GM15510 (cell line): ENCODE measurements around the gene ALDH7A1.

Source experiments
- POLR2A ChIP-seq: IDR thresholded peaks from 3 replicates; pipeline ENCODE4 v1.6.1; 2011; ENCODE audit warnings: borderline replicate concordance; ENCODE audit not compliant: insufficient read length; ENCODE audit errors: extremely low read depth

ALDH7A1 gene

DNA sequence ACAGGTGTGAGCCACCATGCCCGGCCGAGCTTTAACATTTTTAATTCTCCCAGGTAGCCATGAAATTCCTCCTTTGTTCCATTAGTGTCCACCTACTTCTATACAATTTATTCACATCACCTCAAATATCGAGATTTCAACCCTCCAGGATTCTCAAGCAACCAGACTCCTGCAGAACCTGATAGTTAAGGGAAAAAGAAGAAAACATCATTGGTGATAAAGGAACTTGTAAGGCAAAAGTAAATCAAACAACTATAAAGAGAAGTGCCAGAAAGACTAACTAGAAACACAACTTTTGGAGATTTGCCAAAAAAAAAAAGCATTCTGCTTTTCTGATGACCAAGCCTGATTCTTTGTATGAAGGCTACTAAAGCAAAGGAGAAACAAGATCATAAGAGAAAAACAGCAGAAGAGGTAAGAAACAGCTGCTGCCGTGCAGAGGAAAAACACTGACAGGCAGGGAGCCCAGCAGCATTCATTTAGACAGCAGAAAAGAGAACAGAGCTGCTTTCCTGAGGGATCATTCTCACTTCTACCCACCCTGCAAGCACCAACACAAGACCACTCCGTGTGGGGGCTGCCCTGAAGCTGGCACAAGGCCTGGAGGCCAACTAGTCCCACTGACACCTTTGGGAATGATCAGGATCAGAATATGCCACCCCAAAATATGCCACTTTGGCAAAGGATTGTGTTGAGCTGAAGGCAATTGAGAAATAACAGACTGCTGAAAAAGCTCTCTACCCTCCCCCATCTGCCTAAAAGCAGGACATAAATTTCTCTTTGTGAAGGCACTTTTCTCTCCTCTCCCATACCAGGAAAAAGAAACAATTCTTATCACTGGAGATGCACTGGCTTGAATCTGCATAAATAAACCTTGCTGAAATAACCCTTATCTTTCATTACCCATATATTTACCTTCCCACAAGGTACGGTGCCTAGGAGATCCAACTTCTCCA is 75.1 kb downstream of the ALDH7A1 start:
- TF ChIP-seq POLR2A: no peak

DNA sequence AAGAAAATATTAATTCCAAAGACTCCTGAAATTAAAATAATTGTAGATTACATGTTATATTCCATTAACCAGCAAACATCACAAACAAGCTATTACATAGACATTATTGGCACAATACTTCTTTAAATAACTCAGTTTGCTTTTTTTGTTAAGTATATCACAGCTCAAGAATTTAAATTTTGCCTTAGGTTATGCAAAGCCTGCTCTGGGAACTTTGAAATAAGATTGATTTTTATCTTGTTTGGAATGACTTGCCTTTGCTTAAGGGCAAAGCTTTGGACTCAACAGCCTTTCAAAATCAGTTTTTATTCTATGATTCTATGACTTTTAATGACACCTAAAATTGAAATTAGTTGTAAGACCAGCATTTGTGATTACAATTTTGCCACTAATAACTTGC is 78.2 kb downstream of the ALDH7A1 start:
- no peak for TF ChIP-seq POLR2A

DNA sequence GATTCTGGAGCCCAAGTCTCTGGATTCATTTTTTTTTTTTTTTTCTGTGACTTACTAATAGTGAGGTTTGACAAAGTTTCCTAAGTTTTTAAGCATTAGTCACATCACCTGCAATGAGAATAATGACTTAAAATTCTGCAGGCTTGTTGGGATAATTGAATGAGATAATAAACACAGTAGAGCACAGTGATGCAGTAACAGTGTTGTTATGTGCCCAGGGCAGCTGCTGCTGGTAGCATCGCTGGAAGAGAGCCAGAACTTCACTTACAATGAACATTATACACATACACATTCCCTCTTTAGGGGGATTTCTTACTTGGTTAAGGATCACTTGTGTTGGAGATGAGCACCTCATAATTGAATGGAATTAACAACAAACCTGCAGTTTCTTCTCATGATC is 78.9 kb downstream of the ALDH7A1 start:
- TF ChIP-seq POLR2A: no peak

DNA sequence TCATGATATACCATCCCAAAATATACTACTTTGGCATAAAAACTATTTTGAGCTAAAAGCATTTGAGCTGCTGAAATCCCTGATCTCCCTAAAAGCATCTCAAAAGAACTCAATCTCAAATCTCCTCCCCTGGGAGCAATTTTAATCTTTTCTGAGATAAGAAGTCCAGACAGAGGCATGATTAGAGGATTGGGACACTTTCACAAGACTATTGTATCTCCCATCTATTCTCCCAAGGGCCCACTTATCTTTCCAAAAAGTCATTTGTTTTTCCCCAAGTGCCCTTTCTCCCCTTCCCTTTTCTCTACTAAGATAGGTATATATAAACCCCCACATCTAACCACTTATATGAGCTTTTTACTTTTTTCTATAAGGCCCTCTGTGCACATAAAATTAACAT is 79.7 kb downstream of the ALDH7A1 start:
- no peak for TF ChIP-seq POLR2A

DNA sequence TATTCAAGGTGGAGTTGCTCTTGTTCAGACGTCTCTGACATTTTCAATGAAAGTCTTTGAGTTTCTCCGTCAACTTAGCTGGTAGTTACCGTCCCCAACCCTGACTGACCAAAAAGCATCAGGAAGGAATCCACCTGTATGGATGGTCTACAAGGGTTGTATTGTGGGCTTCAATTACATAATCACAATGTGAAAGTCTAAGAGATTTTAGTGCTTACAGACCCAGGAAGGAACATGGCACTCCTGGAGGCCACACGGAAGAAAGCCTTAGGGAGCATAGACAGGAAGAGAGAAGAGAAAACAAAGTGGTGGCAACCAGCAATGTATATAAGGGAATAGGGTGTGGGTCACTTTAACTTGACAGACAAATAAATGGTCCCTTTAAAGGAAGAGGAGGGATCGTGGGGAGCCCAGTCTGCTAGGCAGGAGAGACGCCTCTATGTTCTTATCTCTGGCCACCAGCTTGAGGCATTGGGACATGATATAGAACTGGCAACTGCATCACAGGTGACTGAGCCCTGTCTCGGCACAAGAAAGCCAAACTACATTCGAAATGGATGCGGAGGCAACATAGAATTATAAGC is 80.4 kb downstream of the ALDH7A1 start:
- TF ChIP-seq POLR2A: no peak

DNA sequence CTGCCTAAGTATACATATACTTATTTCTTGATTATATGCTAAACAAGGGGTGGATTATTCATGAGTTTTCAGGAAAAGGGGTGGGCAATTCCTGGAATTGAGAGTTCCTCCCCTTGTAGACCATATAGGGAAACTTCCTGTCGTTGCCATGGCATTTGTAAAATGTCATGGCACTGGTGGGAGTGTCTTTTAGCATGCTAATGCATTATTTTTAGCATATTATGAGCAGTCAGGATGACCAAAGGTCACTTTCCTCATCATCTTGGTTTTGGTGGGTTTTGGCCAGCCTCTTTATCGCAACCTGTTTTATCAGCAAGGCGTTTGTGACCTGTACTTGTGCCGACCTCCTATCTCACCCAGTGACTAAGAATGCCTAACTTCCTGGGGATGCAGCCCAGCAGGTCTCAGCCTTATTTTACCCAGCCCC is 80.9 kb downstream of the ALDH7A1 start:
- no peak for TF ChIP-seq POLR2A

DNA sequence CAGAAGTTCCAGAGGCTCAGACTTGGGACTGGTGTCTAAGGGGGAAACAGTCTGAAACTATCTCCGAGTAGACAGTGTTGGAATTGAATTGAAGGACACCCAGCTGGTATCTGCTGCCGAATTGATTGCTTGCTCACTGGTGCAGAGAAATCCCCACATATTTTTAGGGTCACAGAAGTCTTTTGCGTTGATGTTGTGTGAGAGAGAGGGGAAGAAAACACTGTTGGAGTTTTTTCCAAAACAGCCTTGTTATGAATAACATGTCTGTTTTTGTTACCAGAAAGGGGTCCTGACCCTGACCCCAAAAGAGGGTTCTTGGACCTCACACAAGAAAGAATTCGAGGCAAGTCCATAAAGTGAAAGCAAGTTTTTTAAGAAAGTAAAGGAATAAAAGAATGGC is 81.3 kb downstream of the ALDH7A1 start:
- no peak for TF ChIP-seq POLR2A

DNA sequence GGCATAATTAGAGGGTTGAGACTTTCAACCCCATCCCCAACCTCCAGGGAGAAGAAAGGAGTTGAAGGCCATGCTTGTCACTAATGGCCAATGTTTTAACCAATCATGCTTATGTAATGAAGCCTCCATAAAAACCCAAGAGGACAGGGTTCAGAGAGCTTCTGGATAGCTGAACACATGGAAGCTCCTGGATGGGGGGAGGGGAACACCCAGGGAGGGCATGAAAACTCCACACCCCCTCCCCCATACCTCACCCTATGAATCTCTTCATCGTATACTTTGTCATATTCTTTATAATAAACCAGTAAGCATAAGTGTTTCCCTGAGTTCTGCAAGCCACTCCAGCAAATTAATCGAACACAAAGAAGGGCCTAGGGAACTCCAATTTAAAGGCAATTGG is 81.7 kb downstream of the ALDH7A1 start:
- no peak for TF ChIP-seq POLR2A

DNA sequence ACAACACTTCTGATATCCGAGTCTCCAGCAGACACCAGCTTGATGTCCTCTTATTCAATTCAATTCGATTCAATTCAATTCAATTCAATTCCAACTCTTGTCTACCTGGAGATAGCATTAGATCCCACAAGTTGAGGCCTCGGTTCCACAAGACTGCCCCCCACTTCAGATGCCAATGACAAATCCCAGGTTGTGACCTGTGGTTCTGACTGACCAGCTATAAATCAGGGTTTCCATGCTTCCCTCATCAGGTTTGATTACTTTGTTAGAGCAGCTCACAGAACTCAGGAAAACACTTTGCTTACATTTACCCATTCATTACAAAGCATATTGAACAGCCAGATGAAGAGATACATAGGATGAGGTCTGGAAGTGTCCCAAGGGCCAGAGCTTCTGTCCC is 82.6 kb downstream of the ALDH7A1 start:
- no peak for TF ChIP-seq POLR2A

DNA sequence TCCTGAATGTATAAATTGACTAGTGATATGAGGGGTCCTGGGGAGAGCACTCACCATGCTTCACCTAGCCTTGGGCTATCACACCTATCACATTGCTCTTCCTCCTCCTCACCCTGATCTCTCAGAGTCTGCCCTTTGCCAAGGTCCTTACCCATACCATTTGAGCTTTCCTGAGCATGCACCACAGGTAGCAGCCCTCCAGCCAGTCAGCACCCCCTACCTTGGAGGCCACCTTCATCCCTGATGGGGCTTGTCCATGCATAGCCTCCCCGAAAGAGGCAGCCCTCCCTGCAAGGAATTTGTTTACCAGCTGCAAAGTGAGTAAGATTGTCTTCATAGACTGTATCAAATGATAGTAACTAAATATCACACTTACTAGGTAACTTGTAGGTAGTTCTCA is 83.1 kb downstream of the ALDH7A1 start:
- TF ChIP-seq POLR2A: no peak

DNA sequence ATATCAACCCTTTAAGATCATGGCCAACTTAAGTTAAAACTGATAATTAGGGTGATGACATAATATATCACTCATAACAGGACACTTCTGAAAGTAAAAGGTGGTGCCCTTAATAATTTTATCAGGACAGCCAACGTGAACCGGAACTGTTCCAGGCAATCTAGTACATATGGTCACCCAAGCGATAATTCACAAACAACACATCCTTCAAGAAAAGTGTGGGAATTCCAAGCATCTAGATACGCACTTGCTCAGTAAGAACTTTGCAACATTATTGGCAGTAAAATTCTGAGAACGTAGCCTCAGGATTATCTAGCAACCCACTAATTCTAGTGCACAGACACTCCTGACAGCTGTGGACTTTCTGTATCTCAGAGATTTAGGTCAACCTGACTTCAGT is 85.7 kb downstream of the ALDH7A1 start:
- no peak for TF ChIP-seq POLR2A

DNA sequence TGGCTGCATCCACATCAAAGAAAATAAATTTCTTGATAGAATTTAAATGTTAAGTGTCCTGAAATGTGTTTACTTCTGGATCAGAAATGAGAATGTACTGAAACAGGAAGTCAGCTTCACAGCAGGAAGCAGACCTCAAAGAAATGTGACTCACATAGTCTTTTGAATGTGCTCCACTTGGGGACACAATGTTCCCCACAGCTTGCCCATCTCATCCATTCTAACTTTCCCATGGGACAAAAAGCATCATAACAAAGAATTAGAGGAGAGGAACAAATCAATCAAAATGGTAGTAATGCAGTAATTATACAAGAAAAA is 86.1 kb downstream of the ALDH7A1 start:
- no peak for TF ChIP-seq POLR2A

DNA sequence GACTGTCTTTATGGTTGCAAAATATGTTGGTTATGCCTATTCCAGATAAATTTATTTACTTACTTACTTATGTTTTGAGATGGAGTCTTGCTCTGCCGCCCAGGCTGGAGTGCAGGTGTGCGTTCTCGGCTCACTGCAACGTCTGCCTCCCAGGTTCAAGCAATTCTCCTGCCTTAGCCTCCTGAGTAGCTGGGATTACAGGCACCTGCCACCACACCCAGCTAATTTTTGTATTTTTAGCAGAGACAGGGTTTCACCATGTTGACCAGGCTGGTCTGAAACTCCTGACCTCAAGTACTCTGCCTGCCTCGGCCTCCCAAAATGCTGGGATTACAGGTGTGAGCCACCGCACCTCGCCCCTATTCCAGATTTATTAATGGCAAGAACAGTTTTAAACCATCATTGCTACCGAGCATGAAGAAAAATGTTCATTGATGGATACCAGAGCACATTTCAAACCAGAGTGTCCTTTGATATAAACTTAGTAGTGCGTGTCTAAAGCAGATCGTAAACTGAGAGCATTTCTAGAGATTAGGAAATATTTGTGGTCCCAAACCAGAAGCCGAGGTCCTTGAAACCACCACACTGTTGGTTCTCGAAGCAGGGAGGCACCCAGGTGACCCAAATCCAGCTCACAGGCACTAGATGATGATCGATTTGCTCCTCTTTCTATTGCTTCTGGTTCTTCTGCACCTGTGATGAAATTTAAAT is 86.6 kb downstream of the ALDH7A1 start:
- no peak for TF ChIP-seq POLR2A

DNA sequence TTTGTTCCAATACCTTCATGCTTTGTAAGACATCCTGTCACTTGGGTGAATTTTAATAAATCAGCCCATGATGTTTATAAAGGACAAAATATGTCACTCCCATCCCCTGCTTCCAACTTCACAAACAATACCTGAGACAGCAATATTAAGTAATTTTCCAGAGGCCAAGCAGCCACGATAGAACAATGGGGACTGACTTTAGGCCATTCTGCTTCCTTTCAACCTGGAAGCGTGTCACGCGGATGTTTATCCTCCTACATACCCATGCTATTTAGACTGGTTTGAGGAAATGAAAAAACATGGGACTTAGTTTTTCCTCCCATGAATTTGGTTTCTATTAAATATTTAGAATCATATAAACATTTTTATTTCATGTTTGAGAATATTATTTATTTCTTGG is 88.9 kb downstream of the ALDH7A1 start:
- TF ChIP-seq POLR2A: no peak

DNA sequence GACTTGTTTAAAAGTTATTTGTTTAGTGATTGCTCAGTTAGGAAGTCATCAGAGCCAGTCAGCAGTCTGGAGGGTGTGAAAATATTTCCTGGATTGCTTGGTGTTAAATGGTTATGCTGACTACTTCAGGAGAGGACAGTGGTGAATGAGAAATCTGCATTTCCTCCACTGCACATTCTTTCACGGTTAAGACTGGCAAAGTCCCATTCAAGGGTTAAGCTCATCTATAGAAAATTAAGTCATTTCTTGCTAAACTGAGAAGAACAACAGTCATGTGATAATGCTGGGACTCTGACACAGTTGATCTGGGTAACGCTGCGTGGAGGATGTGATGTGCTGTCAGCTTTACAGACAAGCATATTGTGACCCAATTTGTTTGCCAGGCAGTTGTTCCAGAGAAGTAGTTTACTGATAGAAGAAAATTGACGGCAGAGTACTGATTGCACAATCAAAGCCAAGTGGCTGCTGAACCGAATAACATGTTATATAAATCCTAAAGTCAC is 91.4 kb downstream of the ALDH7A1 start:
- TF ChIP-seq POLR2A: no peak
